Measurements from ENCODE around the gene DGKZ. TPM values are rescaled to one million over a fixed set of nuclear protein-coding genes. Genes with fewer than 3 reads are reported as not detected.

The DGKZ gene
- total RNA-seq, 1 donor from 2014 or later = 53.6 TPM

DNA sequence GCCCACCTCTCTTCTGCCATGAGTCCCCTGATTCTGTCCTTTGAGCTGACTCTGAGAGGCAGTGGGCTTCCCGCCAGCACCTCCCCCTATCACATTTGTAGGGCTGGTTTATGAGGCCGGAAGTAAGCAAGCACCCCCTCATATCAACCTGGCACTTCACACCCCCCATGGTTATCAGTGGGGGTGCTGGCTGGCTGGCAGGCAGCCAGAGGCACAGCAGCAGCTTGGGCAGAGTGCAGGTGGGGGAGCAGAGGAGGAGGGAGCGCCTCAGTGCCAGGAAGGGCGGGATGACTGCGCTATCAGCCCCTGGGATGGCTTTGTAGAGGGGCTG is 67.2 kb downstream of the DGKZ start:
- TF ChIP-seq CTCF (IDR thresholded peaks at IDR 0.05) = no peak
- DNase-seq (no peak), ATAC-seq (ENCODE audit: low read depth) (no peak)
- H3K27ac Mint-ChIP-seq = no peak overlapping the region
- no peaks in the 10 kb centered on the region for H3K4me1 Mint-ChIP-seq
- H3K9me3 Mint-ChIP-seq = no peaks in the 10 kb centered on the region
- intact Hi-C loops (cut with micrococcal nuclease) = no loop called here
- no peaks in the 10 kb centered on the region for H3K27me3 Mint-ChIP-seq
- POLR2A ChIA-PET = interaction anchor here (0.6 kb wide), 1 partner anchor 20 kb away, joined by 5 read pairs; no protein-coding TSS in a partner anchor
- peaks cover 69% of the 10 kb centered on the region for H3K36me3 Mint-ChIP-seq (ENCODE audit: low read depth)
- CTCF ChIA-PET = no interaction called here
- no peak overlapping the region for H3K4me3 Mint-ChIP-seq

GRCh38 chr11:46414879-46415278 is 67.6 kb downstream of the DGKZ start:
- no peak for TF ChIP-seq CTCF (IDR thresholded peaks at IDR 0.05)
- Mint-ChIP-seq H3K27me3 (no peaks in the 10 kb centered on the region), H3K4me3 (no peak overlapping the region), H3K9me3 (no peaks in the 10 kb centered on the region), H3K36me3 (ENCODE audit: low read depth) (peaks cover 69% of the 10 kb centered on the region), H3K4me1 (no peaks in the 10 kb centered on the region), H3K27ac (no peak overlapping the region)
- POLR2A ChIA-PET = interaction anchor here (0.5 kb wide), 1 partner anchor 793 kb away, joined by 3 read pairs; no protein-coding TSS in a partner anchor
- intact Hi-C loops (cut with micrococcal nuclease) = no loop called here
- ATAC-seq (ENCODE audit: low read depth) = no peak
- CTCF ChIA-PET = no interaction called here
- no peak for DNase-seq

- H3K9me3 Mint-ChIP-seq = no peaks in the 10 kb centered on the region
- H3K36me3 Mint-ChIP-seq (ENCODE audit: low read depth) = peaks cover 84% of the 10 kb centered on the region
These were observed 70.4 kb downstream of the DGKZ start for GRCh38 chr11:46417711-46418110.

DNA sequence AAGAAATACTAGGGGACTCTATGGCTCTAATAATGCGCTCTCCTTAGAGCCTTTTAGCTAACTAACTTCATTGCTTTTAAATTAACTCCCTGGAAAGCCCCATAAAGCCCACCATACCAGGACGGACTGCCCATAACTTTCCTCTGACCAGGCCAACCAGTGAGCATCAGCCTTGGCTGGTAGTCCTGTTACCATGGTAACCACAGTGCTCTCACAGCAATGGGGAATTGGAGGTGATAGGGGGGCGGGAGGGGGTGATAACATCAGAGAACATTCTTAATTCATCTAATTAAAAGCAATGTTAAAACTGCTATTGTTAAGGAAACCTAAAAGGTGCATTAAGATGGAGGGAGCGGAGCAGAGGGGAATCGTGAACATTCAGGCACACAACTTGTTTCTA is 71.5 kb downstream of the DGKZ start:
- POLR2A ChIA-PET = no interaction called here
- no peak for ATAC-seq (ENCODE audit: low read depth)
- H3K4me1 Mint-ChIP-seq = no peaks in the 10 kb centered on the region
- no peak overlapping the region for H3K27ac Mint-ChIP-seq
- no peaks in the 10 kb centered on the region for H3K9me3 Mint-ChIP-seq
- H3K27me3 Mint-ChIP-seq = no peaks in the 10 kb centered on the region
- TF ChIP-seq CTCF (IDR thresholded peaks at IDR 0.05) = no peak
- DNase-seq = no peak
- H3K4me3 Mint-ChIP-seq = no peak overlapping the region
- CTCF ChIA-PET = no interaction called here
- H3K36me3 Mint-ChIP-seq (ENCODE audit: low read depth) = peaks cover 76% of the 10 kb centered on the region
- intact Hi-C loops (cut with micrococcal nuclease) = no loop called here

More at GRCh38 chr11:46417711-46418110, 70.4 kb downstream of the DGKZ start:
- DNase-seq (no peak), ATAC-seq (ENCODE audit: low read depth) (no peak)
- Mint-ChIP-seq H3K27me3 (no peaks in the 10 kb centered on the region), H3K4me3 (no peak overlapping the region), H3K27ac (no peak overlapping the region), H3K4me1 (no peaks in the 10 kb centered on the region)
- CTCF ChIA-PET = no interaction called here
- intact Hi-C loops (cut with micrococcal nuclease) = no loop called here
- POLR2A ChIA-PET = no interaction called here
- no peak for TF ChIP-seq CTCF (IDR thresholded peaks at IDR 0.05)

DNA sequence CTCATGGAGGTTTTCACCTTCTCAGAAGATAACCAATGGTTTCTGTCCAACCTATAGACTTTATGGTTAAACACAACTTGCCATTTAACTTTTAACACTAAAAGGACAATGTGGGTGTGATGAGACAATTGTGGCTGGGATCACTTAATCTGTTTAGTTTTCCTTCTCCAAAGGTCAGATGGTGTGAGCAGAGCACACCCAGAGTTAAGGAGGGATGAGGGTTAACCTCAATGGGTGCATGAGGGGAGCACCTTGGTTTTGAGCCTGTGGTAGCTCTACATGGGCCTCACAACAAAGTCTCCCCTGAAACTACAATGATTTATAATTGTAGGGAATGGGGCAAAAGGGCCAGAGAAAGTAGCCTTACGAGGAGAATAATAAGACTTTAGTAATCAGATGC is 73.2 kb downstream of the DGKZ start:
- ChIA-PET POLR2A (no interaction called here), CTCF (no interaction called here)
- H3K4me3 Mint-ChIP-seq = no peak overlapping the region
- H3K27me3 Mint-ChIP-seq = no peaks in the 10 kb centered on the region
- H3K4me1 Mint-ChIP-seq = no peaks in the 10 kb centered on the region
- no peaks in the 10 kb centered on the region for H3K9me3 Mint-ChIP-seq
- H3K36me3 Mint-ChIP-seq (ENCODE audit: low read depth) = peaks cover 68% of the 10 kb centered on the region
- H3K27ac Mint-ChIP-seq = no peak overlapping the region
- no peak for TF ChIP-seq CTCF (IDR thresholded peaks at IDR 0.05)
- no peak for ATAC-seq (ENCODE audit: low read depth)
- intact Hi-C loops (cut with micrococcal nuclease) = no loop called here
- no peak for DNase-seq

Data from activated B cell treated with CpG ODN at 0.5 μM for 24 hours (primary cell).